GM19438 (cell line): ENCODE data around the gene IFI44L.

Source experiments
- ATAC-seq: cut with Tn5 transposase; IDR thresholded peaks from one replicate; pipeline ENCODE4 v1.9.1; 2021; ENCODE audit warnings: low read depth; ENCODE audit not compliant: unreplicated experiment

IFI44L gene

DNA sequence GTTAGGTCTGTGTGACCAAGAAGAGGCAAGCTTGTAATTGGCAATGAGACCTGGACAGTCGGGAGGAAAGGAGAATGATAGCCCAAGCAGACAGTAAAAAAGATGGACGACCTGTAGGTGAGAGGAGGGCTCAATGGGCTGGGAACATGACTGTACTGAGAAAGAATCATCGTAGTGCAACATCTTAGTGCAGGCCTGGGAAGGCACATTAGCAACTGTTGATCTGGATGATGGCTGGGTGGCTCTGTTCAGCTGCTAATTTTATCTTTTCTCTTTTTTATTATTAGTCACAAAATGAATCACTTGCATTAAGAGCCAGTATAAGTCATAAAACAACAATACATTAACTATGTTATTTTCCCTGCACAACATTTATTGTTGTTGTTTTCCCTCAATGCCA is 62.2 kb downstream of the IFI44L start:
- no peak for ATAC-seq

DNA sequence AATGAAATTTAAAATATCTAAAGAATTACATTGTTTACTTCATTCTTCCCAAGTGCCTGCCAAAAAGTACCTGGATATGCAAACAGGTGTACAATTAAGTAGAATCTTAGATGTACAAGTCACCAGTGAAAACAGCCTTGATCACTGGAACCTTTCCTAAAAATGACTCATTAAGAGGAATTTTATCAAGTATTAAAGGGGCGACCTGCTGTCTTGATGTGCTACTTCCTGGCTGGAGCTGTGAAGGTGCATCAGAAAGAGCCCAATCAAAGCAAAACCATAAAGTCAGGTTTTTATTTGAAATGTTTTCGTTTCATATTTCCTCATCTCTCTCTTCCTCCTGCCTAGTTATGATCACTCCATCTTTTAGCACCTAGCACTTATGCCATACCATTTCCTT is 62.8 kb downstream of the IFI44L start:
- ATAC-seq, result no peak

DNA sequence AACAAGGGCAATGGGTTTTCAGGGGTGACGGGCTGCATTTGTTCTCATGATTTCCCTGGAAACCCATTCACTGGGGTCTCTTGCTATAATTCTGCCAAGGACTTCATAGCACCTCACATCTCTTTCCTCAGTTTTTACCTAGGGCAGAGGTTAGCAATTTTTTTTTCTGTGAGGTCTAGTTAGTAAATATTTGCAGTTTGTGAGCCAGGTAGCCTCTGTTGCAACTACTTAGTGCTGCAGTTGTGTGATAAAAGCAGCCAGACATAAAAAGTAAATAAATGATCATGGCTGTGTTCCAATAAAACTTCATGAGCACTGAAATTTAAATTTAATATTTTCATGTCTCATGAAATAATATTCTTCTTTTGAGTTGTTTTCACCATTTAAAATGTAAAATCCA is 67.1 kb downstream of the IFI44L start:
- no peak for ATAC-seq

DNA sequence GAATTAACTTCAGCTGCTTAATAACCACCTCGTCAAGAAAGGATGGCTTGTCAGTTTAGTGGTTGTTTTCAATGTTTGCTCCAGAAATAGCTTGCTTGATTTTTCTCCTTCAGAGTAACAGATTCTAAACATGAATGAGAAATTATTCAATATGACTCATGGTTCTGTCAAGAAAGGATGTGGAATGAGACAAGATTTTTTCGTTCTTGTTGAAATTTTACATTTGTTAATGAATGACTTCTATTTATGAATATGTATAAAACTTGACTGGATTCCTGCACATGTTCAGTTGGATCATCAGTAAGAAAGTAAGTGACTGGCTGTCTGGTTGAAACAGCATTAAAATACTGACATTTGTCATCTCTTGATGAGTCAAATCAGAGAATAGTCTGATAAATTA is 67.7 kb downstream of the IFI44L start:
- no peak for ATAC-seq

DNA sequence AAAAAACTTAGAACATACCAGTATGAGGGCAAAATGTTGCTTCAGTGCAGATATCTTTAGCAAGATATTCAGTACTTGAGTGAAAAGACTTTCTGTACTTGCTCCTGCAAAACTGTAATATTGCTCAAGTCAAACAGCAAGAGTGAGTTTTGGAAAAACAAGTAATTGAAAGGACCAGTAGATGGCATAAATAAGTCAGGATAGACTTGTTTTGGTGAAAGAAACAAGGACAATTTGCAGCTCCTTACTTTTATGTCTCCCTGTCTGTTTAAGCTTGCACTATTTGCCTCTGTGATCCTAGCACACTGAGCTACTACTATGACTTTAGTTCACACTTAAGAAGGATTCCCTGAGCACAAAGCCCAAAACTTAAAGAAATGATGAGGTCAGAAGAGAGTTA is 68.4 kb downstream of the IFI44L start:
- ATAC-seq, result no peak

DNA sequence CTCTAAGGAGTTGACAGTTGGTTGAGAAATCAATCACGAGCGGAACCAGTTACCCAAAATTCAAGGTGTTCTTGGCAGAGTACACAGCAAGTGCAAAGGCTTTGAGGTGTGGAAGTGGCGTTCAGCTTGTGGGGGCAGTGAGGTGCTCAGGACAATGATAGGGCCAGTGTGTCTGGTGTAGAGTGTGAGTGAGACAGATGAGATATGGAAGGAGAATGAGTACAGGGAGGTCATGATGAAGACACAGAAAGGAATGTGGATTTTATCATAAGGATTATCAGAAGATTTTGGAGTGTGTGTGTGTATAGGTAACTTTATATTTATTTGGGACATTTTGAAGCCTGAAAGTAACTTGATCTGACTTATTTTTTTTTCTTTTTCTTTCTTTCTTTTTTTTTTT is 70.3 kb downstream of the IFI44L start:
- no peak for ATAC-seq

DNA sequence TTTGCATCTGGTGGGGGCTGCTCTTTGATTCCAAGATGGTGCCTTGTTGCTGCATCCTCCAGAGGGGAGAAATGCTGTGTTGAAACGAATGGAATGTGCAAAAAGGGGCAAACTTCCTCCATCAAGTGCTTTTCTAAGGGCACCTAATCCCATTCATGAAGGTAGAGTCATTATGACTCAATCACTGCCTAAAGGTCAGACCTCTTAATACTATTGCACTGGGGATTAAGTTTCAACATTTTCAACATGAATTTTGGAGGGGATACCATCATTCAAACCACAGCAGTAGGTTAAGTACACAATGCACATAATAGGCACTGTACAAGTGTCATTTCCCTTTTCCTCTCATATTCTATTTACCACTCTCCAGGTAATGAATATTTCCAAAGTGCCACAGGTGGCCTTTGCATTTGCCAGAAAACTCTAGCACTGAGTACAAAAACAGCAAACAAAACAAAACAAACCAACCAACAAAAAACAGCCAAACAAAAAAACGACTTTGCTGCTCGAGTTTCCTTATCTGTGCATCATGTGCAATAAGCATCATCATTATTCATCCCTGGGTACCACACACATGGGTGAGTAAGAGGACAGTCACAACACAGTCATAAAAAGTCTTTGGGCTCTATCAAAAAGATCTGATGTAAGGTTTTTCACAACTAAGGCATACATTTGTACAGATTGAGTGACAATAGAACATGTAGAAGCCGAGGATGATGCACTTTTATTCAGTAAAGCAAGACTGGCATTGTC is 71.9 kb downstream of the IFI44L start:
- ATAC-seq, result no peak
